ENCODE measurements around the gene UPF1.
A peak's percentile ranks its signal among the peaks of the same experiment; 100 is the strongest.
"Not testable (repeated sequence)": the region's sequence is repeated elsewhere in the genome, so short reads cannot be mapped to it uniquely, and the experiment has no call there.

Gene UPF1

DNA sequence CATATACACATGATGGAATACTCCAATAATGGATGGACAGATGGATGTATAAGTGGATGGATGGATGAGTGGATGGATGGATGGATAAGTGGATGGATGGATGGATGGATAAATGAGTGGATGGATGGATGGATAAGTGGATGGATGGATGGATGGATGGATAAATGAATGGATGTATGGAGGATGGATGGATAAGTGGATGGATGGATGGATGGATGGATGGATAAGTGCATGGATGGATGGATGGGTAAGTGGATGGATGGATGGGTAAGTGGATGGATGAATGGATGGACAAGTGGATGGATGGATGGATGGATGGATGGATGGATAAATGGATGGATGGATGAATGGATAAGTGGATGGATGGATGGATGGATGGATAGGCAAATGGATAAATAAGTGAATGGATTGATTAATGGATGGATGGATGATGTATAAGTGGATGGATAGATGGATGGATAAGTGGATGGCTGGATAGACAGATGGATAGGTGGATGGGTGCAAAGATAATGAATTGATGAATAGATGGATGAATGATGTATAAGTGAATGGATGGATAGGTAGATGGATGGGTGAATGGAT, 32.3 kb upstream of the UPF1 start:
- DNase-seq, result no peak

DNA sequence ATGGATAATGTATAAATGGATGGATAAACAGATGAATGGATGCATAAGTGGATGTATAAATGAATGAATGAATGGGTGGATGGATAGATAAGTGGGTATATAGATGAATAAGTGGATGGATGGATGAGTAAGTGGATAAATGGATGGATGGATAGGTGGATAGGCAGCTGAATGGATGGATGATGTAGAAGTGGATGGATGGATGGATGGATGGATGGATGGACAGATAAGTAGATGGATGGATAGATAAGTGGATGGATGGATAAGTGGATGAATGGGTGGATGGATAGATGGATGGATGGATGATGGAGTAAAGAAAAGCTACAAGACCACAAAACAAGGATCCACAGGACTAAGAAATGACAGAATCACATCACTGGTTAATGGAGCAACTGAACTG, 31.7 kb upstream of the UPF1 start:
- DNase-seq, result no peak

DNA sequence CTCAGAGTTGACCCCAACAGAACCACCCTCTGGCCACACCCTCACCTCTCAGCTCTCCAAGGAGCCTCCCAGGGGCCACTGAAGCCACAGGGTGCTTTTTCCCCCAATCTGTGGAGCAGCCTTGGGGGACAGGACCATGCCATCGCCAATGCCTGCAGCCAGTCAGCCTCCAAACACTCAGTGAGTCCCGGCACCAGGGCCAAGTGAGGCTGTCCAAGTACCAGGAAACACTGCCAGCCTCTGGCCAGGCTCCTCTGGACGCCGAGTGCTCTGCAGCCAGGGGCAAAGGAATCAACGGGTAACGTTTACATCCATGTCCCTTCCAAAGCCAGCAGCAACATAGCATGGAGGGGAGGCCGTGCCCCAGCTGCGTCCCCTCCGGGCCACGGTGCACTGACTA, 31.1 kb upstream of the UPF1 start:
- DNase-seq, result no peak

DNA sequence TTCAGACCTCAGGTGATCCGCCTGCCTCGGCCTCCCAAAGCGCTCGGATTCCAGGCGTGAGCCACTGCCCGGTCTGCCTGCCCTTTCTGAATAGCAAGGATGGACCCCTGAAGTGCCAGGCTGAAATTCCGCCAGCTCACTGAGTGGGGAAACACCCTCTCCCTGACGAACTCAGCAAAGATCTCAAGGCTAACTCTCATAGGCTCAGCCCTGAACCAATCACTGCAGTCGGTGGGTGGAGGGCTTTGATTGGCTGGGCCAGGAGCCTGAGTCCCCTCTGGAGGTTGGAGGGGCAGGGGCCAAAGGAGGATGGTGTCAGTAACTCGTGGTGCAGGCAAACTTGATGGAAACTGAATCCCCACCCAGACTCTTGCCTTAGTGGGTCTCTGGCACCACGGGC, 29.4 kb upstream of the UPF1 start:
- DNase-seq, result no peak

DNA sequence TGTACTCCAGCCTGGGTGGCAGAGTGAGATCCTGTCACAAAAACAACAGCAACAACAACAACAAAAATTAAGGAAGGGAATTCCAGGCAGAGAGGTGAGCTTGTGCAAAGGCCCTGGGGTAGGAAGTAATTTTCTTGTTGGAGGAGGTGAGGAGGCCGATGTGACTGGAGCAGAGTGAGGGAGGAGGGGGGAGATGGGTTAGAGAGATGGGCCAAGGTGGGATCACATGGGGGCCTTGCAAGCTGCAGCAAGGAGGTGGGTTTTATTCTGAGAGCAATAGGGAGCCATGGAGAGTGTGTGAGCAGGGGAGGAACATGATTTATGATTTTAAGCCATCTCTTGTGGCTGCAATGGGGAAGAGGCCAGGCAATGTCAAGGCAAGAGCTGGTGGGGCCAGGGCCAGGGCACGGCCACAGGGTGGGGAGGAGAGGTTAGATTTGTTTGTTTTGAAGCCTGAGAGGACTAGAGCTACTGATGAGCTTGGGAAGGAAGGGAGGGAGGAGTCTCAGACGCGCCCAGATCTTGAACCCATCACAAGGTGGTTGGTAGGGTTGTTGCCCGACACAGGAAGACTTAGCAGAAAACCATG, 28.1 kb upstream of the UPF1 start:
- no peak for DNase-seq

DNA sequence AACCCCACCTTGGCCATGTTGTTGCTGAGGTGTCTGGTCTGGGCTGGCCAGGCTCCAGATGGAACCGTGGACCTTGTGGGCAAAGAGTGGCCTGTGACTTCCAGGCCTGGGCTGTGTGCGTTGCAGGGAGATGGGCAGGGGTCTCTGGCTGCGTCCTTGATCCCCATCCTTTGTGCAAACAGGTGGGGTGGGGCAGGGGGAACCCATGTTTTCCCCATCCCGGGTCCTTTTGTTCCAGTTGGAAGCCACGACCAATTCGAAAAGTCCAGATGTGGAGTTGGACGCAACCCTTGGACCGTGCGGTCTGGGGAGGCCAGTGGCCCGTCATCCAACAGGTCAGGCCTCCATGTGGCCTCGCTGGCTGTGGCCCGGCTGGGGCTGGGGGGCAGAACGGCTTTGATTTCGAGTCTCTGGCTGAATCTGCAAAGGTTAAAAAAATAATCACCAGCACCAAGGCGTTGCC, 27.6 kb upstream of the UPF1 start:
- no peak for DNase-seq

DNA sequence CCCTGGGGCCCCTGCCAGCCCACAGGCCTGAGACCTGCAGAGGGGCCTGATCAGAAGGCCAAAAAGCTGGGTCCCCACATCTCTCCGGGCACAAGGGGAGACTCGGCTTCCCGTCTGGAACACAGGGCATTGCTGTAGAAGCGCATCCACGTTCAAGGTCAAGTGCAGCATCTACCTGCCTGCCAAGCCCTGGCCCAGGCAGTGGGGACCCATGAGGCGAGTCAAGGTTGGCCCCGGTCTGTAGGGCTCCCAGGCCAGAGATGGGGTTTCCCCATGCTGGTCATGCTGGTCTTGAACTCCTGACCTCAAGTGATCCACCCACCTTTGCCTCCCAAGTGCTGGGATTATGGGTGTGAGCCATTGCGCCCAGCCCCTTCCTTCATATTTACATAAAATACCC, 27.1 kb upstream of the UPF1 start:
- DNase-seq, result no peak

DNA sequence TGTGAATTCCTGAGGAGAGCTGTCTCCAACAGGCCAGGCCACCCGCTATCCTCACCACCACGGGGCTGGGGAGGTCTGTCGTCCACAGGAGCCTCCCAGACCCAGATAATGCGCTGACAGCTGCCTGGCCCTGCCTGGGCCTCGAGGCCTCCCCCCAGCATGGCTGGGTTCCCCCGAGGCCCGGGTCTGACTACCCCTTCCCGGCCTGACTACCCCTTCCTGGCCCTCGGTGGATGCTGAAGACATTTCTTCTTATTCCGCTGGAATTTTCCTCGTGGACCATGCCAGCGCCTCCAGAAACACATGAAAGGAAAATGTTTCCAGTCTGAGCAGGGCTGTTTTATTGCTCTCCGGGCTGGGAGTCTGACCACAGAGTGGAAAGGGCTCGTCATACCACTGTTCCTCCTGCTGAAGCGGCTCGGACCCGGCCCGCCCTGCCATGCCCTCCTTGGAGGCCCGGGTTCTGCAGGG, 23.9 kb upstream of the UPF1 start:
- no peak for DNase-seq

DNA sequence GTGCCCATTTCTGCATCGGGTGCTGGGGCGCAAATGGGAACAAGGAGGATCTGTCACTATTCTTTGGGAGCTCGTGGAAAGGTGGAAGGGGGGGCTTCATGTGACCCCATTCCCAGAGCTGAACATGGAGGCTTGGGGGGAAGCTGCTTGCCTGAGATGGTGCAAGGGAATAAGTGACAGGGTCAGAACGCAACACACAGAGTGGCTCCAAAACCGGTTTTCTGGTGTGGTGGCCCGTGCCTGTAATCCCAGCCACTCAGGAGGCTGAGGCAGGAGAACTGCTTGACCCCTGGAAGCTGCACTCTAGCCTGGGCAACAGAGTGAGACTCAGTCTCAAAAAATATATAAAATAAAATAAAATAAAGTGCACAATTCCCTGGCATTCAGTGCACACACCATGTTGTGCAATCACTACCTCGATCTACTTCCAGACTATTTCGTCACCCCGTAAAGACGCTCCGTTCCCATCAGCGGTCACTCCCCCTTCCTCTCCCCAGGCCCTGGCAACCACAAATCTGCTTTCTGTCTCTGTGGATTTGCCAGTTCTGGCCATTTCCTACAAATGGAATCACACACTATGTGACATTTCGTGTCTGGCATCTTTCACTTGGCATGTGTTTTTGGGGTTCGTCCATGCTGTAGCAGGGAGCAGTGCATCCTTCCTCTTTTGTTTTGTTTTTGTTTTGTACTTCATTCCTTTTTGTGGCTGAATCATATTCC, 22.4 kb upstream of the UPF1 start:
- DNase-seq, result no peak

DNA sequence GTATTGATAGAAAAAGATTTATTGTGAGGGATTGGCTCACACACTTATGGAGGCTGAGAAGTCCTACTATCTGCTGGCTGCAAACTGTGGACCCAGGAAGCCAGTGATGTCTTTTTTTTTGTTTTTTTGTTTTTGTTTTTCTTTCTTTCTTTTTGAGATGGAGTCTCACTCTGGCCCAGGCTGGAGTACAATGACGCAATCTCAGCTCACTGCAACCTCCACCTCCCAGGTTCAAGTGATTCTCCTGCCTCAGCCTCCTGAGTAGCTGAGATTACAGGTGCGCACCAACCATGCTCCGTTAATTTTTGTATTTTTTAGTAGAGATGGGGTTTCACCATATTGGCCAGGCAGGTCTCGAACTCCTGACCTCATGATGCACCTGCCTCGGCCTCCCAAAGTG, 20.1 kb upstream of the UPF1 start:
- DNase-seq, result not testable (repeated sequence)

DNA sequence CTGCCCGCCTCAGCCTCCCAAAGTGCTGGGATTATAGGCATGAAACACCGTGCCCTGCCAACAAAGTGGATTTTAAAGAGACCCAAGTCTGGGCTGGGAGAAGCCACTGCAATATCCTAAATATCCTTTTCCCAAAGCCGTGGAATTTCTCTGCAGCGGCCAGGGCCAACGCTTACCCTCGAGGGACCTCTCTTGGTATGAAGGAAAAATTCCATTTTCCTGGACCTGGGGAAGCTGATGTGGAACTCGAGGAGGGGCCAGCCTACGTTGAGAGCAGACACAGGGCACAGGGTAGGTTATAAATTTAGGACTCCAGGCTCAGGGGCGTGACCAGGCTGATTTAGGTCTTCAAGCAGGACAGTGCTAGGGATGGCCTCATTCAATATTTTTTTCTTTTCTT, 17.7 kb upstream of the UPF1 start:
- DNase-seq, result no peak

DNA sequence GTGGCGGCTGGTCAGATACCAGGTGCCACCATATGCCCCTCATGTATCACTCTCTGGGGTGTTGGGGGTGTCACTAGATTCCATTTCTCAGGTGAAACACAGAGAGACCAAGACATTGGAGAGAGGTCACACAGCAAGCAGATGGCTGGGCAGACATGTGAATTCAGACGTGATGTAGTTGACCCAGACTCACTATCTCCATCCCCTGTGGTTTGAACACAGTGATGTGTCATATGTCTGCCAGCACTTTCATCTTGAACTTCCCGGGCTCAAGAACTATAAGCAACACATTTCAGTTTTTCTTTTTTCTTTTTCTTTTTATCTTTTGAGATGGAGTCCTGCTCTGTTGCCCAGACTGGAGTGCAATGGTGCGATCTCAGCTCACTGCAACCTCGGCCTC, 16.1 kb upstream of the UPF1 start:
- DNase-seq, result no peak

DNA sequence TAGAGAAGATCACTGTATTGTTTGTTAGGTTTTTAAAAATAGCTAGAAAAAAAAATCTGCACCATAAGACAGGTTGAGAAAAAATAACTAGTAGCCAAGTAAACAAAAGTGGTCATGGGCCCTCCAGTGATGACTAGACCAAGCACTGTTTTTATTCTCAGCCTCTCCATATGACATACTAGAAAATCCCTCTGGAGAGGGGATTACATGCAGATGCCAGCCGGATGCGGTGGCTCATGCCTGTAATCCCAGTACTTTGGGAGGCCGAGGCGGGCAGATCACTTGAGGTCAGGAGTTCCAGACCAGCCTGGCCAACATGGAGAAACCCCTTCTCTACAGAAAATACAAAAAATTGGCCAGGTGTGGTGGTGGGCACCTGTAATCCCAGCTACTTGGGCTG, 15.1 kb upstream of the UPF1 start:
- not testable (repeated sequence) for DNase-seq

DNA sequence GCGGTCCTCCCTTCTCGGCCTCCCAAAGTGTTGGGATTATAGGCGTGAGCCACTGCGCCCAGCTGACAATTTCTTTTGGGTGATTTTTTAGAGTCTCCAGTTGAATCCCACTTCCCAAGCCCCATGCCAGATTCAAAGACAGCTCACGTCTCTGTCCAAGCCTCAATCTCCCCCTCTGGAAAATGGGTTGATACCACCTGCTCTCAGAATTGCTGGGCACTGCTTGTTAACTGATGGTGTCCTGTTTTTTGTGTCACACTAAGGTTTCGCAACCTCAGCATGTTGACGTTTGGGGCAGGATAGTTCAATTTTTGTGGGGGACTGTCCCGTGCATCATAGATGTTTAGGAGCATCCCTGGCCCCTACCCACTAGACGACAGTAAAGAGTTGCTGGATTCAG, 14.2 kb upstream of the UPF1 start:
- DNase-seq, result no peak

DNA sequence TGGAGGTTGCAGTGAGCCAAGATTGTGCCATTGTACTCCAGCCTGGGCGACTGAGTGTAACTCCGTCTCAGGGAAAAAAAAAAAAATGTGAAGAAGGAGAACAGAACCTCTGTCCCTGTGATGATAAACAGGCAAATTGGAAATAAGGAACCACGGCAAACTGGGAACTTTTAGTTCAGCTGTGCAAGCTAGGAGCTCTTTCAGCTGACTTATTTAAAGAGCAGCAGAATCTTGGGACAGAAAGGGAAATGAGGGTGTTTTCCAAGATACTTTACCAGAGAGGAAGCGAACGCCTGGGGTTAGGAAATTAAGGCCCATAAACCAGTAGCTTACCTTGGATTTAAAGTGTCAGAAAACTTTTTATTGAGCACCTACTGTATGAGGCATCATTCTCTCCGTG, 3.0 kb upstream of the UPF1 start:
- DNase-seq, result no peak

DNA sequence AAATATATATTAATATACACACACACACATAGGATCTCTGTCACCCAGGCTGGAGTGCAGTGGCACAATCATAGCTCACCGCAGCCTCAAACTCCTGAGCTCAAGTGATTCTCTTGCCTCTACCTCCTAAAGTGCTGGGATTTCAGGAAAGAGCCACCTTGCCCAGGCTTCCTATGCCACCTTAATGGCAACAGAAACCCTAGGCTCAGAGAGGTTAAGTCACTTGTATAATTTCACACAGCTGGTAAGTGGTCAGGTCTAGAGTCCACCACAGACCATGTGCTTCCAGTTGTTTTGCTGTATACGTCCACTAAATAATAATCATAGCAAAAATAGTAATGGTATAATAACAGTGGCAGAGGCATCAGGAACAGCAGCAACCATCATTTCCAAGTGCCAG, 1.3 kb upstream of the UPF1 start:
- no peak for DNase-seq

DNA sequence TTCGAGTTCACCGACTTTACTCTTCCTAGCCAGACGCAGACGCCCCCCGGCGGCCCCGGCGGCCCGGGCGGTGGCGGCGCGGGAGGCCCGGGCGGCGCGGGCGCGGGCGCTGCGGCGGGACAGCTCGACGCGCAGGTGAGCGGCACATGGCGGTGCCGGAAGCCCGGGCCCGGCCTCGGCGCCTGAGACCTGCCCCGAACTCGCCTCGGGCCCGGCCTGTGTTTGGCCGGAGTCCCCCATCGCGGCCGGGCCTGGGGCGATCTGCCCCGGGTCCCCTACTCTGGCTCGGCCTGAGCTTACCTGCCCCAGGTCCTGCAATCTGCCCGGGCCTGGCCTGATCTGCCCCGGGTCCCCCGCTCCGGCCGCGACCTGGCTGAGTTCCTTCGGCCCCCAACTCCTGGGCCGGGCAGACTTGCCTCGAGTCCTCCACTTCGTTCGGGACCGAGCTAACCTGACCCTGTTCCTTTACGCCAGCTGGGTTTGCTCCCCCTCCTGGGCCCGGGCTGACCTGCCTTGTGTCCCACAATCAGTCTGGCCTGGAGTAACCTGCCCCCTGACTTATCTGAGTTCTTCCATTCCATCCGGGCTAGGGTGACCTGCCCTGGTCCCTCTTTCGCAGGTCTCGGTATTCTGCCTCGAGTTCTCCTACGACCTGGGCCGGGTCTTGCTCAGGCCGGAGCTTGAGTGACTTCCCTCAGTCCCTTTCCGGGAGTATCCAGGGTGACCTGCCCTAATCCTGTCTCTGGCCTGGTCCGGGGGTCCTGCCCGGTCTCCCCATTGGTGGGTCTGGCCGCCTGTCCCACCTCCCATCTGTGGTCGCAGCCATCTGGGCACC, 764 bp downstream of the UPF1 start:
- peak; percentile 31 for DNase-seq

DNA sequence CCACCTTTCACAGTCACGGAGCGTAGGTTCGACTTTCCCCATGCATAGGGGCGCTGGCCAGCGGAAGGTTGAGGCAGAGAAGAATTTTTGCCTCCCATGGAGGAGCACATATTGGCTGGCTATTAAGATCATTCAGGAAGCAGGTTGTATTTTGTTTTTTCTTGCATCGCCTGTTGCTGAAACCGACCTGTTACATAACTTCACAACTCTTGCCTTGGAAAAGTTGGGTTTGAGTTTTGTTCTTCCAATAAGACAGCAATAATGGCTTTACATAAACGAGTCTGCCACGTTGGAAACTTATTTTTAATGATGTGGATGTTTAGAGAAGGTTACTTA, 1.4 kb downstream of the UPF1 start:
- no peak for DNase-seq

DNA sequence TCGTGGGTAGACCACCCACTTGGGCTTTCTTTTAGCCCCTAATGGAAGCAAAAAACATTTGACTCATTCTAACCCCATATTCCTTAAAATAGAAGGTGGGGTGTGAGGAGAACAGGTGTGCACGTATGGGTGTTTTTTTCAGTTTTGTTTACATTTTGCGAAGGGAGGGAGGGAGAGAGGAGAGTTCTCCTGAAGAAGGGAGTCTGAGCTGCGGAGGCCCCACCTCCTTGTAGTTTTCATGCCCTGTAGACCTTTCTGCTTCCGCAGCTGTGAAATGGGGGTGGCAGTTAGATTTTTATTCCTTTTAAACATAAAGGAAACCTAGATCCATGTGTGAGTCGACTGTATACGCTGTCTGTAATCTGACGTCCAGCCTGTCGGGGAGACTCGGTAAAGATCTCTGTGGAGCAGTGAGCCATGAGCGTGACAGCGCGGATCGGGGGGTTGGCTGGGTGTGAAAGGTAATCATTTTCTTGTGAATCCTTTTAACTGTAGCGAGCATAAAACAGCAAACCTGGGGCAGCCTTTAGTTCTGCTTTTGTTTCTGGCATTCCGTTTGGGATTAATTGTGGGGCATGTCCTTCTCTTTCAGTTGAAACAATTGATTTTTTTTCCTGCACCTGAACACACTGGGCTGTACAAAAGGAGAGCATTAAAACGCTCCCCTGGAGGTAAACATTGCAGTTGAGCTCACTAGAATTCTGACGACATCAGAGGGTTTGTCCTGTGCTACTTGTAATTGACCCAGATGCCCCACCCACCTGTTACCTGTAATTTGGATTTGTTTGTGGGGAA, 2.3 kb downstream of the UPF1 start:
- no peak for DNase-seq

DNA sequence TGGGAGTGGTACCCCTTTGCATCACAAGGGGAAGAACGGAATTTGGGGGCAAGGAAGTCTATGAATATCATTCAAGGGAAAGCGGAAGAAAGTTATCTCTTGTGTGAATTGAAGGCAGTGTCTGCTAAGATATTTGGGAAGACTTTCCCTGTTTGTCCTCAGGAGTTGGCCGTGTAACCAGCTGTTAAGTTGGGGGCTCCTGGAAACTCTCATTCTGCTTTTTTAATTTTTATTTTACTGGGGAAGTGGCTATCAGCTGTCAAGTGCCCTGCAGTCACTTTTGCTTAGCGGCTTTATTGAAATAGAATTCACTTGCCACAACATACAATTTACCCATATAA, 2.9 kb downstream of the UPF1 start:
- no peak for DNase-seq

DNA sequence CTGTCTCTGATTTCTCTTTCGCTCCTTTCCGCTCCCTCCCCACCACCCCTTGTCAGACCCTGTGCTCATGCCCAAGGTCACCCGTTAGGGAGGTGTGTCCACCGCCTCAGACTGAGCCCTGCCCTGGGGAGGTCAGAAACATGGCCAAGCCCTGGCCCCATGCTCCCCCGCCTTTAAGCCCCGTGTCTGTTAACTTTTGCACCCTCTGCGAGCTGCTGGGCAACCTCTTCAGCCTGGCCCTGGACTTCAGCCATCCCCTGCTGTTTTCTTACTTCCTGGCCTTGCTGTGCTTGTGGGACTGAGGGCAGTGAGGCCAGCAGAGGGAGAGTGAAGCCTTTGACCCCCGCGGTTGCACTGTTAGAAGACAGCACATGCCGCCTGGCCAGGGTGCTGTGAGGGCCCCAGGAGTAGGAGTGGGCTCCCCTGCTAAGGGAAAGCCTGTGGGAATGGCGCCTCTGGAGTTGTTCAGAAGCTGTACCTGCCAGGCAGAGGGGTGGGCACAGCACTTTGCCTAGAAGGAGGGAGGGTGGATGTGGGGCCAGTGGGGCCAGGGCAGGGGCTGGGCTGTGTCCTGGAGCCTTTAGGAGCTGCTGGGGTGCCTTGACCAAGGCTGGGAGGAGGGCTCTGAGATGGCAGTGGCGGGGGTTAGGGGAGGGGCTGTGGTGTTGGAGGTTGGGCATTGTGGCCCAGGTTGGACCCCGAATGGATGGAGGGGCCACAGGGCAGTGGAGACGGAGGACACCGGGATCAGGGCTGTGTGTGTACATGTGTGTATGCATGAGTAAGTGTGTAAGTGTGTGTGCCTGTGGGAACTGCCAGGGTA, 7.9 kb downstream of the UPF1 start:
- DNase-seq, result no peak

Data from CD4-positive, alpha-beta T cell treated with Interleukin-15 for 1 hour (primary cell).